ENCODE data around the gene HNRNPAB.

DNA sequence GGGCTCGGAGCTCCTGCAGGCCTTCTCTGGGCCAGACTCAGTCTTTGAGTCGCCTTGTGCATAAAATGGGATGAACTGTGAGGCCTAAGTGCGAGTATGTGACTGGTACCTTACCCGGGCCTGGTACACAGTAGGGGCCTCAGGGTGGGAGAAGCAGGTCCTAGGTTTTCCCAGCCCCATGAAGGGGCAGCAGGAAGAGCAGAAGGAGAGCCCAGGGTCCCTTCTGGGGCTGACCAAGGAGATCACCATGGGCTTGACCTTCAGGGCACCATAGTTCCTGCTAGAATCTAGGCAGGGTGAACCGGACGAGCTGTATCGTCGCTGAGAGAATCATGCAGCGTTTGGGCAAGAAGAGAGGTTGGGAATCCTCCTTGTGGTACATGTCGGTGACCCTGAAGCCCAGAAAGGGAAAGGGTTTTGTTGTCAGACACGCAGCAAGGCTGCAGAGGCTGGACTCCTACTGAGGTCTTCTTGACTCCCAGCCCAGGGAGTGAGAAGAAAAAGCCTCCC lies 28.6 kb downstream of the HNRNPAB start:
- no peak for TF ChIP-seq EZH2 (IDR thresholded peaks at IDR 0.05; ENCODE audit: insufficient read depth, poor library complexity, severe bottlenecking)
- TF ChIP-seq EZH2phosphoT487 (IDR thresholded peaks at IDR 0.05; ENCODE audit: insufficient read depth, low read depth): no peak
